ENCODE data around the gene SKI. TPM values are rescaled to one million over a fixed set of nuclear protein-coding genes. Genes with fewer than 3 reads are reported as not detected.
A peak's percentile ranks its signal among the peaks of the same experiment; 100 is the strongest.

Gene SKI
- total and polyA plus RNA-seq, 9 of the 15 experiments (the other 6 are each of a cell fraction or from before 2014, with no cell fraction given): 0.10 to 60.5 (median 4.6) TPM

GRCh38 chr1:2194319-2194897 lies 33.7 kb upstream of the SKI start, which contains the start of gene FAAP20:
Gene FAAP20, minus strand, starts transcription at chr1:2194772. Its CDS starts 23 bp downstream, at chr1:2194749.
- Histone ChIP-seq H3K79me2 (ENCODE audit: control insufficient read depth, insufficient read depth, low read length) (peaks cover 47% of the 10 kb centered on the region), H2AFZ (ENCODE audit: low read depth, low read length) (peak within 1 kb of the TSS; percentile 78), H3K9ac (ENCODE audit: insufficient read depth in 1 of 2, low read depth in 2 of 2, low read length in 2 of 2) (peak within 1 kb of the TSS; percentile 77 to 95), H3K27me3 (ENCODE audit: control insufficient read depth in 2 of 2, insufficient read depth in 2 of 2, low read length in 2 of 2) (no peaks in the 10 kb centered on the region), H3K9me1 (ENCODE audit: control insufficient read depth, insufficient read depth, low read length) (no peaks in the 10 kb centered on the region), H3K36me3 (ENCODE audit: control insufficient read depth, insufficient read depth, low read length) (peaks cover 26% of the 10 kb centered on the region; the same call in 2 of the 3 replicates), H3K27ac (ENCODE audit: extremely low read depth, low read depth, low read length) (peak within 1 kb of the TSS; percentile 75), H3K4me2 (ENCODE audit: insufficient read depth, low read length) (peak within 1 kb of the TSS; percentile 79), H3K4me1 (replicated peaks in 1 of 2; ENCODE audit: control insufficient read depth in 2 of 2, insufficient read depth in 2 of 2, low read length in 2 of 2) (peaks cover 44 to 90% of the 10 kb centered on the region in 2 experiments), H3K4me3 (peak within 1 kb of the TSS; percentile 54), H3K9me3 (replicated peaks; ENCODE audit: control insufficient read depth, insufficient read depth, low read depth, low read length) (no peaks in the 10 kb centered on the region), H4K20me1 (replicated peaks; ENCODE audit: control insufficient read depth, insufficient read depth, low read length) (no peaks in the 10 kb centered on the region)
- ATAC-seq (peak; percentile 62), DNase-seq (ENCODE audit: extremely low read depth in 1 of 4, low spot score in 3 of 4) (peak; percentile 85 to 91 (median 90)), FAIRE-seq (no peak)
- ChIA-PET POLR2A (interaction anchor here (0.7 to 2.4 kb wide), 11 partner anchors 10 to 199 kb away, joined by 3 to 8 read pairs (median 4); partner anchors contain the start of genes MORN1, RER1 and SKI), CTCF (ENCODE audit: low intra/inter-chr PET ratio) (interaction anchor here (0.6 to 3.6 kb wide), 4 partner anchors 121 to 328 kb away, joined by 4 to 44 read pairs (median 6); no protein-coding TSS in a partner anchor)
- no TSS peak for BruUV-seq (replicated peaks)
- 0% methylated on average over 13 of the region's 63 CpGs for WGBS (ENCODE audit: insufficient coverage, low coverage, missing lambda C conversion rate)
- intact Hi-C loops (cut with micrococcal nuclease): loop anchor here (10.0 kb wide), 1 partner anchor 350 kb away; no protein-coding TSS in a partner anchor
- in situ Hi-C loops (cut with MboI): loop anchor here (10.0 to 25.0 kb wide), 2 partner anchors 180 to 343 kb away; partner anchors contain the start of genes HES5 and PANK4
- no peak for TF ChIP-seq SLC30A9 (CRISPR knock-in tag; IDR thresholded peaks at IDR 0.05)
- no peak for TF ChIP-seq PPARD (CRISPR knock-in tag; IDR thresholded peaks at IDR 0.05)
- TF ChIP-seq RHOXF2B (CRISPR knock-in tag; conservative IDR thresholded peaks at IDR 0.05): no peak
- no peak for TF ChIP-seq ZNF609 (CRISPR knock-in tag; IDR thresholded peaks at IDR 0.05; ENCODE audit: borderline replicate concordance)
- TF ChIP-seq TAF9B (IDR thresholded peaks at IDR 0.05; ENCODE audit: partially characterized antibody): no peak
- peak; percentile 43; the same call in 1 of the 2 replicates for TF ChIP-seq PHF8 (IDR thresholded peaks at IDR 0.05; ENCODE audit: borderline replicate concordance, low read length)
- TF ChIP-seq MAX (CRISPR knock-in tag; IDR thresholded peaks at IDR 0.05): no peak
- no peak for TF ChIP-seq ZFPM2 (CRISPR knock-in tag; IDR thresholded peaks at IDR 0.05)
- TF ChIP-seq GTF2E2 (tag; IDR thresholded peaks at IDR 0.05): peak; percentile 55; the same call in 1 of the 2 replicates
- TF ChIP-seq RBBP5 (IDR thresholded peaks at IDR 0.05; ENCODE audit: borderline replicate concordance, insufficient read depth, low read length, poor library complexity, severe bottlenecking): peak; percentile 40
- TF ChIP-seq SAFB2 (IDR thresholded peaks at IDR 0.05; ENCODE audit: borderline replicate concordance, low read depth, low read length, severe bottlenecking): no peak

All from K562 (cell line).